Measurements from ENCODE around the gene RAET1L.
A peak's percentile ranks its signal among the peaks of the same experiment; 100 is the strongest.
"Not testable (repeated sequence)": the region's sequence is repeated elsewhere in the genome, so short reads cannot be mapped to it uniquely, and the experiment has no call there.

The RAET1L gene

DNA sequence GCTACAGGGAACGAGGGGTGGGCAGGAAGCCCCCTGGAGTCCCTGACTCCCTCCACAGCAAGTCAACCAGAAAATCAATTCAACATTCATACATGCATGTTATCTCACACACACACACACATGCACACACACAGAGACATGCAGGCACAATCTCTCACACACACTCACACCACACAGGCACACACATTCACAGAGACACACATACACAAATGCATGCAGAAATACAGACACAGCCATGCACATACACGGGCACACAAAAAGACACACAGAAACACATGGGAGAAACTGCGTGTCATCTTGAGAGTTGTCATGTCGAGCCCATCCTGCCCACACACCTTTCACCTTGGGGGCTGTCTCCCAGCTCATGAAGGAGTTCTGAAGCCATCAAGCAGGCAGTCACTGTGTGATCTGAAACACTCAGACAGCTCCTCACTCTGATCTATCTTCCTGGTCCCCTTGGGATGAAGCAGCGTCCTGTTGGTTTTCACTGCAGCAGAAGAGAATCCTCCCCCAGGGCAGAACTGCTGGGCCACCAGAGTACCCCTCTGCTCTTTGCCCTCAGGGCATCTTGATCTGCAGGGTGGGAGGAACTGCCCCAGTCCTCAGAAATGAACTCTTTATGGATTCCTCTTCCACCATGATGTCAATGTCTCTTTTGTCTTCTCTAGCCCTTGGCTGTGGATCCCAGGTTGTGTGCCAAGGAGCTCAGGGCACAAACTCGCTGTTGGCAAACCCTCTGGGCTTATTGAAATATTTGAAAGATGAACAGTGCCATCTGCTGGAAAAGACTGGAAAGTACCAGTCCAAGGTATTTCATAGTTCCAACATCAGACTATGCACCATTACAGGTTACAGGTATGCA lies 8.8 kb downstream of the RAET1L start:
- DNase-seq (ENCODE audit: low read depth in 2 of 3, low spot score in 1 of 3): peak in 1 of 3 donors; percentile 65

- DNase-seq (ENCODE audit: low read depth in 2 of 3, low spot score in 1 of 3): not testable (repeated sequence)
These were observed 9.9 kb downstream of the RAET1L start for GRCh38 chr6:150015281-150016001.

DNA sequence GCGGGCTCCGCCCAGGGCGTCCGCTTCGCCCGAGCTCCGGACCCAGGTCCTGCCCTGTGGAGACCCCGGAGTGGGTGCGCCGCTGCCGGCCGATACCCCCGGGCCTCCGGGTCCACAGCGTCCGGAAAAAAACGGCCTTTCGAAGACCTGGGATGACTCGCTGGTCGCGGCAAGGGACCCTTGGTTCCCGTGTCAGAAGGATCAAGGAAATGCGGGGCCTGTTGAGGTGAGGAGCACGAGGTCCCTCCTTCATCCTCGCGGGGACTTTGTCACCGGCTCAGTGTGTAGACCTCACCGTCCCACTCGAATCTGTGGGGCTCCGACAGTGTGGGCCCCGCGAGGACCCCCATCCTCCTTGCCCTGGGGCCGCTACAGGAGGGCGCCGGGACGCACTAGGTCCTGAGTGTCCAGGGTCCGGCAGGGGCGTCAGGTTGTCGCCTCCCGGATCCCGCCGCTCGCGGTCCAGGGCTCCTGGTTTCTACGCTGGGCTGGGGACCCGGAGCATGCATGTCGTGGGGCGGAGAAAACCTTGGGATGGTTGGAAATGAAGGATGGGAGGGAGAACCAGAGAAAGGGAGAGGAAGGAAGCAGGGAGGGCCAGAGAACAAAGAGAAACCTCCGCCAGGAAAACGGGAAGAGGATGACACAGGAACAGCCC lies 10.6 kb downstream of the RAET1L start:
- not testable (repeated sequence) for DNase-seq (ENCODE audit: low read depth in 2 of 3, low spot score in 1 of 3)

GRCh38 chr6:150013785-150014622 lies 11.3 kb downstream of the RAET1L start:
- DNase-seq (ENCODE audit: low read depth in 2 of 3, low spot score in 1 of 3): not testable (repeated sequence)

GRCh38 chr6:150012846-150013784 lies 12.2 kb downstream of the RAET1L start:
- not testable (repeated sequence) for DNase-seq (ENCODE audit: low read depth in 2 of 3, low spot score in 1 of 3)

DNA sequence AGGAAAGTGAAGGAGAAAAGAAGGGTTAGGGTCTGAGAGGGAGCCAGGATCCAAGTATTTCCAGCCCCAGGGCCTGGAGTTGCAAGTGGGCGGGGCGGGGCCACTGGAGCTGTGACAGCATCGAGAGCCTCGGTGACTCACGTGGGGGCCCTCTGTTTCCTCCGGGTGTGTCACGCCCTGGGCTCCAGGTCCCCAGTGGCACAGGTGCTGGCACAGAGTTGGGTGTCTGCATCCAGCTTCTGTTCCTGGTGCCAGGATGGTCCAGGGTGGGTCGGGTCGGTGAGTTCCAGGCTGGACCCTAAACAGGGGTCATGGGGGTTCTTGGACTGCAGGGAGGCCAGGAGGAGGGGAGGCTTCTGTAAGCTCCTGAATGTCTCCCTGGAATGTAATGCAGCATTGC lies 16.7 kb downstream of the RAET1L start:
- DNase-seq (ENCODE audit: low read depth in 2 of 3, low spot score in 1 of 3): no peak

GRCh38 chr6:150006961-150007464 lies 18.3 kb downstream of the RAET1L start:
- peak in 2 of 3 donors; percentile 36 to 49 for DNase-seq (ENCODE audit: low read depth in 2 of 3, low spot score in 1 of 3)

- no peak for DNase-seq (ENCODE audit: low read depth in 2 of 3, low spot score in 1 of 3)
These were observed 19.3 kb downstream of the RAET1L start for GRCh38 chr6:150005761-150006651.

GRCh38 chr6:150004783-150005717 lies 20.3 kb downstream of the RAET1L start:
- DNase-seq (ENCODE audit: low read depth in 2 of 3, low spot score in 1 of 3): peak; percentile 75 to 85 (median 77)

- no peak for DNase-seq (ENCODE audit: low read depth in 2 of 3, low spot score in 1 of 3)
These were observed 21.1 kb downstream of the RAET1L start for GRCh38 chr6:150004101-150004782.

DNA sequence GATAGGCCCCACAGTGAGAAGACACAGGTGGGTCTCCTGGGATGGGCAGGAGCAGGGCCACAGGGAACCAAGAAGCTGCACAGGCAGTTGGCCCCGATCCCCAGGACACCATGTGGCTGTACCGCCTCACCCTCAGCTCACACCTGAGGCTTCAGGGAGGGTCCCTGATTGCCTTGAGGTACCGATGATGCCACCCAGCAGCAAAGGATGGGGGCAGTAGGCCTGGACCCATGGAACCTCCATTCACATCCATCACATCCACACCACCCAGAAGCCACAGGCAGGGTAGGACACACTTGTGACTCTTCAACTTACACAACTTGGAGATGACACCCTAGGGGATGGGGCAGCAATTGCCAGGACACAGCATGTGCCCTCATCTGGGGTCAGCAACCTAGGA lies 21.7 kb downstream of the RAET1L start:
- DNase-seq (ENCODE audit: low read depth in 2 of 3, low spot score in 1 of 3): not testable (repeated sequence)

DNA sequence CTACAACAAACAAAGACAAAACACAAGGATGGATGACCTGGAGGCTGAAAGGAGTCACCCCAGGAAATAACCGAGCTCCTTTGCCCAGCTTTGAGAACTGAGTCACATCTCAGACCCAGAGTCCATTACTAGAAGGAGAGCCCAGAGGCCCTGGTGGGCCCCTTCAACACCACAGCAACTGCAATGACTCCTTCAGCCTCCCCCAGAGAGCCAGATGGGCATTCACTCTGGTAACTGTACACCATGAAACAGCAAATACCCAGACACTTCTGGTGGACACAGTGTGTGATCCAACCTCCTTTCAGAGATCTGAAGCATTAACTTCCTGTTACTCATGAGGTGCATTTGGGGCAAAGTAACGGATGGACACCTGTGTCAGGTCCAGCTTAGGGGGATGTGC lies 22.6 kb downstream of the RAET1L start:
- no peak for DNase-seq (ENCODE audit: low read depth in 2 of 3, low spot score in 1 of 3)

GRCh38 chr6:150001295-150002008 lies 23.9 kb downstream of the RAET1L start:
- peak in 1 of 3 donors; percentile 29 for DNase-seq (ENCODE audit: low read depth in 2 of 3, low spot score in 1 of 3)

DNA sequence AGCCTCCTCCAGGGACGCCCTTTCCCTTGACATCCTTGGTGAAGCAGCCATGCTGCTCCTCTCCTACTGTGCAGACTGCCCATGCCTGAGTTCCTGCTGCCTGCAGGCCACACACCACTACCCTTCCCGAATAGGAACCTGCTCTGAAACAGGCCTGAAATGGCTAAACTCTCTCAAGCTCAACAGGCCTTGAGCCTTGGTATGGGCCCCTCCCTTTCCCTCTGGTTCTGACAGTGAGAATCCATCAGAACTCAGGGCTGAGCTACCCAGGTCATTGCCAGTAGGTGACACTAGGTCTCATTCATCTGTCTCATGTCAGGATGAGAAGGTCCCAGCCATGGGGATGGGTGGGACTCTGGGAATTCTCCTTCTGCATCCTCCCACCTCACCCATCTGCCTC lies 25.7 kb downstream of the RAET1L start:
- no peak for DNase-seq (ENCODE audit: low read depth in 2 of 3, low spot score in 1 of 3)

DNA sequence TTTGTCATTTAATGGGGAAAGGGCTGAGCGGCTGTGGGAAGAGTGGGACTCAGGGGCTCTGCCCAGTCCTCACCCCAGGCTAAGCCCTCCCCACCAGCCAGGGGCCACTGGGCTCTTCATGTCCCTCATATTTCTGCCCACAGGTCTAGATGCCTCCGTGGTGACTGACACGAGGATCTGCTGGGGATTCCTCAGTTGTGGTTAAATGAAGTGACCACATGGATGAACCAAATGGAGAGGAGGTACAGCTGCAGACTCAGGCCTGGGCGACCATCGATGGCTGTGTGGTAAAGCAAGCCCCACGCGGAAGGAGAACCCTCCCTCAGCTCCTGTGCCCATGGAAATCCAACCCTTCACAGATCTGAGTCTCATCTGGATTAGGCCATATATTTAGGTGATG lies 29.4 kb downstream of the RAET1L start:
- DNase-seq (ENCODE audit: low read depth in 2 of 3, low spot score in 1 of 3): no peak

DNA sequence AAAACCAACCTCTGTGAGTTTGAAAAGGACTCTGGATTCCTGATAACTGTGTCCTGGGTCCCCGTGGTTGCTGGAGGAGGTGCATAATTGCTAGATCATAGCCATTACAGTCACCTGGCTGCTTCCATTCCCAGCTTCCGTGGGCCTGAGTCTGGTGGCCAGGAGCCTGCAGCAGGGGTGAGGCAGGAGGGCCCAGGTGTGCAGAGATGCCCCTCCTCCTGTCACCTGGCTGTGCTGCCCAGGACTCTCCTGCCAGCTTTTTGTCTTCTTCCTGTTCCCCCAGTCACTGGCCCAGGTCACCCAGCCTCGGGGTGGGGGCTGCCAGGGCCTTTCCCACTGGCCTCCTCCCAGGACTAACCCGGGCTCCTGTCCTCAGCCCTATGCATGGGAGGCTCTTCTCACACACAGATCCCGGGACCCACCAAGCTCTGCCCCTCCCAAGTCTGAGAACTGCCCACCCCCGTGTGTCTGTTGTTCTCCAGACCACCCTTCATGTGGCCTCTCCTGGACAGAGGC lies 30.0 kb downstream of the RAET1L start:
- no peak for DNase-seq (ENCODE audit: low read depth in 2 of 3, low spot score in 1 of 3)
